Glomerular visceral epithelial cell (primary cell): ENCODE results near the gene SUCLG1.

Experiments
- DNase-seq: peaks from one replicate; pipeline ENCODE4 v3.0.0-alpha.2; 2016; ENCODE audit errors: extremely low spot score

Gene SUCLG1

DNA sequence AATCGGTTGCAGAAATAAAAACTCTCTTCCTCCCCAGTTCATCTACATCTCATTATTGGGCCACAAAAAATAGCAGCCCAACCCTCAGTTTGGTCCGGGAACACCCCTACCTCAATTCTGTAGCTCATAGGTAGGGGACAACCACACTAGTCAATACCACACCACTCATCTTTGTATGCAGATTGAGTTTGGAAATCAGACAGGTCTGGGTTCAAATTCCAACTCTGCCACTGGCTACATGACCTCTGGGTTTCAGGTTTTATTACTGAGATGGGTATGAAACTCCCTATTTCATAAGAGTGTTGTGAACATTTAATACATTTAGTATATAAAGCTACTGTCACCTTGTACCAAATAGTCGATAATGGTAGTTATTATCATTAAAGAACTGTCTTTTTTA lies 2.2 kb upstream of the SUCLG1 start:
- no peak for DNase-seq

DNA sequence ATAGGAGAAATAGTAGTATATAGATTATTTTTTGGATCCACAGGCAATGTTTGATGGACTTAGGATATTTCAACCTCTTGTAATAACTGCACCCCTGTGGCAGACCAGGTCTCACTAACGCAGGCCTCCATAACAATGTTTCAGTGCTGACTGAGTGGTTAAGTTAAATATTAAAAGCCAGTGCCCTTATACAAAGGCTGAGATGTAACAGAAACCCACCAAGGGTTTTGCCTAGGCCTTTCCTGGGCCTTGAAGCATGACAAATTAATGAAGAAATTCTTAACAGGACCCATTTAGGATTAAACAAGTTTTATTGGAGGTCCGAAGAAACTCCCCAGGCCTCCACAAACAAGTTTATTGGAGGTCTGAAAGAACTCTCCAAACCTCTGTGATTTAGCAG lies 1.6 kb upstream of the SUCLG1 start:
- DNase-seq, result no peak

DNA sequence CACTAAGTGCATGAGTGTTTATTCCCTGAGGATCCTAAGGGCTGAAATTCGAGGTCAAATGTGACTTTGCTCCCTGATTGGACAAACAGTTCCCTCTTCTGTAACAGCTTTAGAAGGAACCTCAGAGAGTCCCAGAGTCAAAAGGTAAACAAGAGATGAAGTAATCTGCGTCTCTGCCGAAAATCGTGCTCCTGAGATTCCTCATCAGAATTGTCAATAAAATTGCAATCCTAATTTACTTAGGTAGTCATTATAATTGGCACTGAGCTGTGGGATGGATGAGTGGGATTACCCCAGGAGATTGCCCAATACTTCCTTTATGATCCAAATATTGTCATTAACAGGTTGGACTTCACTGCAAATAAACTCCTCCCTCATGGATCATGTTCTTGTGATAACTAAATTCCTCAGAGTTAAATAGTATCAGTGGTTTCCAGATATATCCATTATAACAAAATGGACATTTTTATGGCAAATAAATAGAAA lies 907 bp upstream of the SUCLG1 start:
- DNase-seq, result no peak

DNA sequence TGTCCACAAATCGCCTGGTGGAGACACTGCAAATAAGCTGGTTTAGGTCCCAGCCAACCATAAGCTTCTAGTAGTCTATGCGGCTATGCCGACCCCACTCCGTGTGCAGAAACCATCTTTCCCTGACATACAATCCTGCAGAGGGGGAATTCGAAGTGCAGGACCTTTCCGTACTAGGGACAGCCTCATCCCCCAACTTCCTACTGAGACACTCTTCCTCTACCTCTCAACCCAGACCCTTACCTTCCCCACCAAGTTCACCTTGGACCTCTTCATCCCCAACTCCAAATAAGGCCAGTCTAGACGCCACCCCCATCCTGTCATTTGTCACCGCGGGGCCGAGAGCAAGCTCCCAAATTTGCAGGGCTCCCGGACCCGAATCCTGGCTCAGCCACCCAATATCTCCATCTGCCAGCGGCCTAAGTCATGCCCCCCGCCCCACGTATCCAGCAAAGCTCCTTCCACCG lies 496 bp downstream of the SUCLG1 start:
- DNase-seq, result peak; percentile 18

DNA sequence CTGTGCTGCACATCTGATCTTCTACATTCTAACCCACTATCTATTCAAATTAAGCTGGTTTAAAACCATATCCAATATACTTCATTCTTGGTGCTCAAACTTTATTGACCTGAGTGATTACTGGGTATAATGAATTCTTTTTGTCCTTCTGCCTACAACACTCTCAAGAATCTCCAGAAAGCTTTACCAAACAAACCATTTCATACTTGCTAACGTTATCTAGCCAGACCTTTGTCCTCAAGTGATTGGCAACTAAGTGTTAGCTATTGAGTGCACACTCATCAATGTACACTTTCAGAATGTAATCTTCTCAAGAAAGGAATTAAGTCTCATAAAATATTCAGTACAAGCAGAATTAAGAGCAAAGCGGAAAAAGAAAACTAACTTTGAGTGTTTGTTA lies 1.4 kb downstream of the SUCLG1 start:
- DNase-seq, result no peak

DNA sequence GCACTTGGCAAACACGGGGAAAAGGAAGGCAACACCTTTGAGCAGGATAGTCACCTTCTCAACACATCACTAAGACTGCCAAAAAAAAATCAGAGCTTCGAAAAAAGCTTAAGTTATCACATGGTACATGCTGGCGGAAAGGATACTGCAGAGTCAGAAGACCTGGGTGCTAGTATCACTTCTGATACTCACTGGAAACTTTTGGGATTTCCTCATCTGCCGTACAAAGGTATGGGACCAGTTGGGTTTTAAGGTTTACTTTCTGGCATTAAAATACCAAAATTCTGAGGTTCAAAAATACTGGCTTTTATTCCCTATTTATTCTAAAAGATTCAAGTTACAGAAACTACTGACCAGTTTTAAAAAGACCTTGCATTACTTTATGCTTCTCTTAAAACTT lies 2.9 kb downstream of the SUCLG1 start:
- DNase-seq, result no peak

DNA sequence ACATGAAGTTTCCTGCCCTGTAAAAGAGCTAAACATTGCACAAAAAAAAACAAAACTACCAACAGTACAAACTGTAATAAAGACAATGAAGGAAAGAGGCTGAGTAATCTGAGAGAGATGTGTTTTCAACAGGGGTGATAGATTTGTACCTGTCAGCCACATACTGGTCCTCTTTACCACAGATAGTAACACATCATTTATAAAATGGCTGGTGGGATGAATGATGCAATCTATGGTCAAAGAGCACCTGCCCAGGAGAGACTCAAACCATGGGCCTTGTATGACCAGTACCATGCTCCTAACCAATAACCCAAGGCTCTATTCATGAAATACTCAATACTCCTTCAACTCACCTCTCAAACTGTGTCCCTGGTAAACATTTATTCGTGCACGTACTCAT lies 4.5 kb downstream of the SUCLG1 start:
- no peak for DNase-seq

DNA sequence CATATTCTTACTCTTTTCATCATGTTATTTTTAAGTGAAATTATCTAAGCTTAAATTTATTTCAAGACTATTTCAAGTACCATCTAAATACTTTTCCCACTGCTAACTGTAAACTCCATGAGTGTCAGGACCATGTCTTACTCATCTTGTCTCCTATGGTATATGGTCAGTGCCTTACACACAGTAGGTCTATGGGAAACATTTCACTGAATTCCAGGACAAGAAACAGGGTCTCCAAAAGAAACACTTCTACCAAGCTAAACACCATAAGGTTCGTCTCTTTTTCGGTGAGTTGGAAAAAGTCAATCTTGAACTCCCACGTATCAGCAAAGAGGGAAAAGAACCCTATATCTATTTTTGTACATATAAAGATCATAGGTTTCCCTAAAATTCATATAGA lies 6.5 kb downstream of the SUCLG1 start:
- DNase-seq, result no peak

DNA sequence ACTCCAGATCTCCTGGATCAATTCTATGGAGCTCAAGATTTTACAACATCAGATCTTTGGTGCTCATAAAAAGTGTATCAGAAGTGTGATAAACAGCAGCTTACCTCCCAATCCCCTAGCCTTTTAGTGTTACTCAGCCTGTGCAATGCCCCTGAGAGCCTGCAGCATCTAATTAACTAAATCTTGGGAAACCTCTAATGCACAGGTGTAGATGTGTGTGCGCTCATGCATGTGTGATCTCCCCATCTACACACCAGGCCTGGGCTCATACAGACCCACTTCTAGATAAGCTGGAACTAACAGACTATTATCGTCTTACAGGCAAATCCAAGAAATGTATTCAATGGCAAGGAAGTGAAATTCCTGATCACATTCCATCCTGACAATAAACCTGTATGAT lies 7.5 kb downstream of the SUCLG1 start:
- DNase-seq, result no peak

DNA sequence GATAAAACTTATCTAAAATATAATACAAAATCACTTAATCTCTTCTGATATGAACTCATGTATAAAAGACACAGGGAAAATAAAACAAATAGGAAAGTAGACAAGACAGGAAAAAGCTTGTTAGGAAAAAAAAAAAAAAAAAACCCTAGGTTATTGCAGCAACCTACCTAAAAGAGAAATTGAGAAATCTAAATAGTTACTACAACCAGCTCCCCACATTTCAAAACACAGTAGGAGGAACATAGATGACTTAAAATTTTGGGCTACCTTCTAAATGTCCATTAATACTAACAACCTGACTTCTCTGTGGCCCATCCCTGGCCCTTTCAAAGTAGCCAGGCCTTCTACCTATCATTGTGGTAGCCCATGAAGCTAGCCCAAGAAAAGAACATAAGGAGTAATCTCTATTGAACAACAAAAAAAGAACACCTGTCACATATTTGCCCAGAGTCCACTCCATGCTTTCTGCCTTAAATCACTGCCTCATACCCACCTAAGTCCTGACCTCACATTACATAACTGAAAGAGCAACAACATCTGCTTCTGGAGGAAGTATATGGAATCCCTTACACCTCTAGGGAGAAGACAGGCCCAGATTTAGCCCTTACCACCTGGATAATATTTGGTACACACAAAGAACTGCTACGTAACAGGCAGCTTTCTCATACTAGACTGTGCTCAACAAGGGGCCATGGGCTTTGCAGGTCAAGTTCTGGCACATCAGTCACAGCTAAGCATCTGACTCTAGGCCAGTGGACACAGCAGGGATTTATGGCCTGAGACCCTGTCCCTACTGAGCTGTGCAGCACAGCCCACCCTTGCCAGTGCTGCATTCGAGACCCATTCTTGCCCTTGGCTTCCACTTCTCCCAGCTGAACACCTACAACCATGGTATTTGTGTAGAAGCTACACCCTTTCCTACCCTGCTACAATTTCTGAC lies 8.5 kb downstream of the SUCLG1 start:
- no peak for DNase-seq

DNA sequence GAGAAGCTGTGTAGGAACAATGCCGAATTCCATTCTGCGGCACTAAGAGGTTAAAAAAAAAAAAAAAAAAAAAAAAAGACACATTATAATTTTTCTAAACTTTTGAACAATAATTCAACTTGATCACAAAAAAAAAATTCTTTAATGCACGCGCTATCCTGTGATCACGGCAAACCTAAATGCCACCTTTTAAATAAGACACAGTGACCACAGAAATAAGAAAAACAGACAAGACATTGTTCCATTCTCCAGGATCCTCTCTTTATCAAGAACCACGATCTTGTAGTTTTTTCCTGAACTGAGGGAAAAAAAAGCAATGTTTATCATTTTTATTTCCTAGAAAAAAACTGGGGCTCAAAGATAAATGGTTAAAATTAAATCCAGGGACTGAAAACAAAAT lies 9.4 kb downstream of the SUCLG1 start:
- DNase-seq, result no peak

DNA sequence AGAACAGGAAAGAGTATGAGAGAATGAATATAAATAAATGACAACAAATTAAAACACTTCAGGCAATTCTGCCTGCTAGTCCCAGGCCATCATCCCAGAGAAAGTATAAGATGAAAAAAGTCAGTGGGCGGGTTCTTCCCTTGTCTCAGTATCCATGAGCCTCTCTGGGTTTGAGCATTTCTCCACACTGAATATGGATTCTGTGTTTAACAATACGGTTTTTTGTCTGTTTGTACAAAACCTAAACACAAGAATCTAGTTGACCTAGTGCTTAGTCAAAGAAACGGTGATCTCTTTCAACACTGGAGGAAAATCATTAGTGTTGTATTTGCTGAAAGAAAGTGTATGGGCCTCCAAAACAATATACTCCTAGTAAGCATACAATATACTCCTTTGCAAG lies 10.0 kb downstream of the SUCLG1 start:
- no peak for DNase-seq

DNA sequence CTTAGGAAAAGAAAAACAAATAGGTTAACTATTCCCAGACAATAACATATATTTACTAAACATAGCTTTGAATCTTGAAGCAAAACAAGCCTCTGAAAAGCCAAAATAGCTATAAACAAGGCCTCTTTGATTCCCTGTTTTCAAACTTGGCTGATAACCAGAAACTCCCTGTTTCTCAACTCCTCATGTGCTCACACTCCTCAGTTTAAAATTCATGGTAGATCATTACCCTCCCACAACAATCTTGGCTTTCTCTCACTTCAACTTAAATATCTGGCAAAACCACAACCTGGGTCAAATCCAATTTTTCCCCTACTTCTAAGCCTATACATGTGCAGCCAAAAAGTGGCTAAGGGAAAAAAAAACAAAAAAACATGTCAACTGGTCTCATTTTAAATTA lies 15.6 kb downstream of the SUCLG1 start:
- no peak for DNase-seq

DNA sequence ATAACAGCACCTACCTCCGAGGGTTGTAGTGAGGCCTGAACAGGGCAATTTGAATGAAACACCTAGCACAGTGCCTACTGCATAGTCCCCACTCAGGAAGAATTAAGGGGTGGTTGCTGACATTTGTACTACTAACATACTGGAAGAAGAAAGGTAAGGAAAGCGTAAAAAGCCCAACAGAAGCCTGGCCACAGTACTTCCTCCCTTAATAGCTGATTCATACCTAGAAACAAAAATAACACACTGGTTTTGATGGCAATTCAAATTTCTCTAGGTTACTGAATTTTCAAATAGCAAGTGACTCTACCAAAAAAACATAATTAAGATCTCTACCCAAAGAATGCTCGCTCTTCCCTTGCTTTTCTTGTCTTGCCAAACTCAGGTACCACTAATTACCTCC lies 16.2 kb downstream of the SUCLG1 start:
- no peak for DNase-seq

DNA sequence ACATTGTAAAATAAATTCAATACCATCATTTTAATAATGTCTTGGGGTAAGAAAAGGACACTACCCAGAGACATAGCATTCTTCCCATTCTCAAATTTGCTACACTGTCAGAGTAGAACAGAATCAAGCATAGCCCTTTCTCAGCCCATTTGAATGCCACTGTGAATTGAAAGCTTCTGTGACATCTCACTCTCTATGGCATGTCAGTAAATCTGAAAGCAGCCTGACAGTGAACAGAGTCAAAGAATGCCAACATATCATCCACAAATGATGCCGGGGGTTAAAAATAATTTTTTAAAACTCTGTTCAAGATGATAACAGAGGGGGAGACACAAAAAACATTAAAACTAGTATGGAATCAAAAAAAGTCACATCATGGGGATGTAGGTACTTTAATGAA lies 17.6 kb downstream of the SUCLG1 start:
- no peak for DNase-seq

DNA sequence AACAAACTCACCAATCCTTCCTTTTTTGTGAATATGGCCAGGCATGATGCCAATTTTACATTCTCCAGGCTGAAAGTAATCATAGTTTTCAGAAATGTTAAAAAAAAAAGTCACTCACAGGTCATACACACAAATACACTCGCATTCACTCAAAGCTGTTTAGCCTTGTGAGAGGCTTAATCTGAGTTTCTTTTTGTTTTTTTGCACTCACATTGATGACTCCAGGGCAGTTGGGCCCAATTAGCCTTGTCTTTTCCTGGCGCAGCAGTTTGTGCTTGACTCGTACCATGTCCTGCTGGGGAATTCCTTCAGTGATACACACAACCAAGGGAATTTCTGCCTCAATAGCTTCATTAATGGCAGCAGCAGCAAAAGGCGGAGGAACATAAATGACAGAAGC lies 18.0 kb downstream of the SUCLG1 start:
- DNase-seq, result no peak

DNA sequence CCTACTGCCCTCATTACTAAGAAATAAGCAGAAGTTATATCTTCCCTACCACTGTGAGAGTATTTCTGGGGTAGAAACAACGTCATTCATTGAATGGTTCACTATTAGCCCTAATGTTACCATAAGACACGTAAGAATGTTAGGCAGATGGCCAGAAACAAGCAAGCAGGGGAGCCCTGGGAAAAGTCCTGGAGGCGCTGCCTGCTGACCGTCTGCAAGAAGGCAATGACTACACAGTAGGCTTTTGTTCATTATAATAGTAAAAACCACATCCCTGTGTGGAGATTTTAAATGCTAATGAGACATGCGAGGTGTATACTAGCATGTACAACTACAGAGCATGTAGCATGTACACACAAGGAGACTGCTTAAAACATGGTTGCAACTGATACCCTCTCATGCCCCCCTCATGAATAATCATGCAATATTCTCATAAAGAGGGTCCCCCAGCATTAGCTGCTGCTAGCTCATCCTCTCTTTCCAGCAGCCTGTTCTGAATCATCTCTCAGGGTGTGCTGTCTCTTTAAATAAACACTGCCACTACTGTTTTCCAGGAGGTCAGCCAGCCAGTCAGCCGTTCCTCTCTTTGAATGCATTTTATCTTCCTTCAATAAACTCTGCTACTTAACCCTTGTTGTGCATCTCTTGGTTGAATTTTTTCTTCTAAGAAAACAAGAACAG lies 23.6 kb downstream of the SUCLG1 start:
- DNase-seq, result no peak

DNA sequence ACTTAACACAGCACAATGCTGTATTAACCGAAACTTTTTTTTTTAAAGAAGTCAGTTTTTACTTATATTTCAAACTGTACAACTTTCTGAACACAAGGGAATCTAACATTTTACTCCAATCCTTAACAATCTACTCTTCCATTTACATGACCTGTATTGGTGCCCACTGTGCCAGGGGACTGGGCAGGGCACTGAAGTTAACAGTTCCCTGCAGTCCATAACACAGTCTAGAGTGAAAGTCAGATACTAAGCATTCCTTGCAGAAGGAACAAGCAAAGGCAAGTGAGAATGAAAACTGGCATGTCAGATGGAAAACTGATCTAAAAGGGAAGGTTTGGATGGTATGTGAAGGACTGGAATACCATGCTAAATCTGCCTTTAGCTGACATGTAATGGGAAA lies 29.8 kb downstream of the SUCLG1 start:
- no peak for DNase-seq

DNA sequence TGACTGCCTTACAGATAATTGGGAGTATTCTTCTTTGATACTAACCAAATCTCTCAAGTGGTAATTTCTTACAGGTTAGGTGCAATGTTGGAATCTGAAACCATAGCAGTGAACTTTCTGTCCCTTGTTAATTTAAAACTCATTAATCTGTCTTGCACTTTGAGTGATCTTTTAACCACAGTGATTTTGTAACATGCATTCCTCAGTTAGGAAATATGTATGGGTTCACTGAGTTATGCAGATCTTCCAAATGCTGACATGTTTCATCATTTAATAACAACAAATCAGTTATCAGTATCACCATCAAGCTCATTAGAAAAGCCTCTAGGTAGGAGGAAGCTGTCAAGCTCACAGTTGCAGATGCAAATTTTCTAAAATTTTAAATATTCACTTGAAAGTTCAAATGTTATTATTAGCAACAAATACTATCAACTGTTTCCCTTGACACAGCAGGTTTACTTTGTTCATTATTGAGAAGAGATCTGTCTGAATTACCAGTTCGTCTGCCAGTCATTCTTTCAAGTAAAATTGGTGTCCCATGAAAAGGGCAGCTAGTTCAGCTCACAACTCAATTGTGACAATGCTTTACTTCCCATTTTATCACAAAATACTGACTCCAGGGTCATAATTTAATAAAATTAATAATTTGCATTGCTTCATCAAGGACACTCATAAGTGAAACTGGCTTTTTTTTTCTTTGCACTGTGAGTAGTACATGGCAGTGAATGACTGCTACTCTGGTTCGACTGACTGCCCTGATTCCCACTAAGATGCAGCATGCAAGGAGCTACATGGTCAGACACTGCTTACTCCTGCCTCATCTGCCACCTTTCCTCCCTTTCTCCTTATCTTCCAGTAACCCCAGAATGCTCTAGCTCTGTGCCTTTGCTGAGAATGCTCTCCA lies 31.6 kb downstream of the SUCLG1 start:
- DNase-seq, result no peak

DNA sequence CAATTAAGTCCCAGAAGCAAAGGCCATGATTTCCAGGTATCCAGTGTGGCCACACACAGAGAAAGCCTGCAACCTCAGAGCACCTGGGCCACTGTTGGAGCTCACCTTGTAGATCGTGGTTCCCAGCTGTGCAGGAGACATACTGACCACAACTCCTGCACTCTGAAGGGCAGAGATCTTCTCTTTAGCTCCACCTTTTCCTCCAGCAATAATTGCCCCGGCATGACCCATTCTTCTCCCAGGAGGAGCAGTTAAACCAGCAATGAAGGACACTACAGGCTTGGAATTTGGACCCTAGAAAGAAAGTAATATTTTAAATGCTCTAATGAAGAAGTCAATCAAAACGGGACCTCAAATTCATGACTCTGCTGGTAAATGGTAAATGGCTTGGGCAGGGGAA lies 33.8 kb downstream of the SUCLG1 start:
- DNase-seq, result no peak

DNA sequence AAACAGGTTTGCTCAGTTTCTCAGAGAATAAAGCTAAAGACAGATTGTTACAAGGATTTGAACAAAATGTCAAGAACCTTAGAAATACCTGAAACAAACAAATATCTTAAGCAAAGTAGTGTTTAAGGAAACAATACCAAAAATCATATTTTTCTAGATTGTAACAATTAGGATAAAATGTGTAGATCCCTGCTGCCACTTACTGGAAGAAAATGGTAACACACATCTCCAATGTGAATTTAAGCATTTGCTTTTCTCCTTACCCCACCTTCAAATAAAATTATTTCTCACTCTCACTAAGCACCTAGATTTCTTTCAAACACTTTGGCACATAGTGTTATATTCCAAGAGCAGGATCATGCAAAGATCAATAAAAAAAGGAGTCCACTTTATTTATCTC lies 34.9 kb downstream of the SUCLG1 start:
- DNase-seq, result no peak

DNA sequence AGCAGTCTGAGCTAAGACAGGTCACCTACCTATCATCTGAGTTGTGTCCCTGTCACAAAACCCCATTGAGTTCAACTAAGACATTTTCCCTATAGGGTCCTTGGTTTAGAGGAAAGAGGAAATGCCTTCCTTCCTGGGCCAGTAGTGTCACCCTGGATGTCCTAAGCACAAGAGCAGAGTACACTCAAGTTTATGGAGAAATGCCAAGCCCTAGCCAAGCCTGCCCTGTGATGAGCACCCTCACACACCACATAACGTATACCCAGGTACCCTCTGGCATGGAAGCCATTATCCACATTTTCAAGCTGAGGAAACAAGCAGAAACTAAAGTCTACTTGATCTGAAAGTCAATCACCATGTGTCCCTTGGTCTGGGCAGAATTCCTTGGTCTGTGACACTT lies 37.3 kb downstream of the SUCLG1 start:
- no peak for DNase-seq
